ENCODE measurements around the gene GAK. TPM values are rescaled to one million over a fixed set of nuclear protein-coding genes. Genes with fewer than 3 reads are reported as not detected.

GAK gene
- total and polyA plus RNA-seq, 9 donors: 26.4 to 44.0 (median 33.2) TPM

DNA sequence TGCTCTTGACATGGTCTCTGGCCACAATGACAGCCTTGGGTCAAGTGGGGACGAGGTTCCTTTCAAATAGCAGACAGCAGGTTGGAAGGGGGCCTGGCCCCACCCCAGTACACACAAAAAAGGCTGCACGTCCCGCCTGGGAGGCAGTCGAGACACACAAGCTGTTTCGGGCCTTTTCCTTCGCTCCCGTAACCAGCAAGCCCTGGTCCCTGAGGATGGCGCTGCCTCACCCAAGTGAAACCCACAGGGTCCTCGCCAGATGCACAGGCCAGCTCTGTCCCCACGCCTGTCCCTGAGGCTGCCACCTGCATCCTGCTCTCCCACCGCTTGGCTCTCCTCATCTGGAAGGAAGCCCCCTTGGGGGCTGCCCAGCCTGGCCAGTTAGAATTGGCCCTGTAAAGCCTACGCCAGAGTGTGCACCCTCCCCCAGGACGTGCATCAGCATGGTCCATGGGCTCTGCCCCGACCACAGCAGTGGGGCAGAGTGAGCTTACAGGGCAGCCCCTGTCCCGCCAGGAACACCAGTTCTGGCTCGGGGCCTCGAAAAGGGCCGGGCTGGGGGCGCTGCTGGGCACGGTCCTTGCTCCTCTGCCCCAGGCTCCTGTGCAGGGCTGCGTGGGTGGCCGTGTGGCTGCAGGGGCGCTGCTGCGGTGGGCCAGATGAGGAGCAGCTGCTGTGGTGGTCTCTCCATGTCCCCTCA is 108.2 kb downstream of the GAK start:
- Histone ChIP-seq H3K36me3 (ENCODE audit: control insufficient read depth, insufficient read depth, low read length) (no peaks in the 10 kb centered on the region), H3K9me3 (replicated peaks; ENCODE audit: control insufficient read depth, low read depth, low read length) (no peaks in the 10 kb centered on the region), H3K27ac (ENCODE audit: low read length) (no peak overlapping the region), H3K4me3 (ENCODE audit: low read length) (no peak overlapping the region), H3K4me1 (ENCODE audit: control insufficient read depth, insufficient read depth, low read length) (no peaks in the 10 kb centered on the region), H3K27me3 (ENCODE audit: control insufficient read depth, insufficient read depth, low read length) (peaks cover 78% of the 10 kb centered on the region)
- 37% methylated on average over 22 of the region's 24 CpGs for WGBS (ENCODE audit: insufficient coverage)
- no peak for DNase-seq

DNA sequence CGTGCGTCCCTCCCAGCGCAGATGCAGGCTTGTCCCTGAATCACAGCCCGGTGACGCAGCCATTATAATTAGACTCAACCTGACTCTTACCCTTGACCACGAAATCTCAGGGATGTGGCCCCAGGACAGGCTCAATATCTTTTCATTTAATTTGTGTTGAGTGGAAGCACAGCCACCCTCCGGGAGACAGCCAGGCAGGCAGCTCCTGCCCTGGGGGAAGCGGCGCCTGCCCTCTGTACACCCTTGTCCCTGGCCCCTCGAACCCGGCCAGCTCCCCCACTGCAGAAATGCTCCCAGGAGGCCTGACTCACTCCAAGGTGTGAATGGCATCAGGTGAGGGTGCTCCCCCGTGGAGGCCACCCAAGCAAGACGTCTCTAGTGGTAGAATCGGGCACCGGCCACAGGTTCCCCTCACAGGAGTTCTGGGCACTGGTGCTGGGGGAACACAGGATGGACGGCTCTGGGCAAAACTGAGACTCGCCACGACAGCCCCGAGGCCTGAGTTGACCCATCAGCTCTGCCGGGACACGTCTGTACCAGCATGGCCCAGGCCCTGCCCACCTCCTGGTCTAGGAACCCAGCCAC is 108.8 kb downstream of the GAK start:
- 75% methylated on average over 14 of the region's 21 CpGs for WGBS (ENCODE audit: insufficient coverage)
- no peak for DNase-seq

DNA sequence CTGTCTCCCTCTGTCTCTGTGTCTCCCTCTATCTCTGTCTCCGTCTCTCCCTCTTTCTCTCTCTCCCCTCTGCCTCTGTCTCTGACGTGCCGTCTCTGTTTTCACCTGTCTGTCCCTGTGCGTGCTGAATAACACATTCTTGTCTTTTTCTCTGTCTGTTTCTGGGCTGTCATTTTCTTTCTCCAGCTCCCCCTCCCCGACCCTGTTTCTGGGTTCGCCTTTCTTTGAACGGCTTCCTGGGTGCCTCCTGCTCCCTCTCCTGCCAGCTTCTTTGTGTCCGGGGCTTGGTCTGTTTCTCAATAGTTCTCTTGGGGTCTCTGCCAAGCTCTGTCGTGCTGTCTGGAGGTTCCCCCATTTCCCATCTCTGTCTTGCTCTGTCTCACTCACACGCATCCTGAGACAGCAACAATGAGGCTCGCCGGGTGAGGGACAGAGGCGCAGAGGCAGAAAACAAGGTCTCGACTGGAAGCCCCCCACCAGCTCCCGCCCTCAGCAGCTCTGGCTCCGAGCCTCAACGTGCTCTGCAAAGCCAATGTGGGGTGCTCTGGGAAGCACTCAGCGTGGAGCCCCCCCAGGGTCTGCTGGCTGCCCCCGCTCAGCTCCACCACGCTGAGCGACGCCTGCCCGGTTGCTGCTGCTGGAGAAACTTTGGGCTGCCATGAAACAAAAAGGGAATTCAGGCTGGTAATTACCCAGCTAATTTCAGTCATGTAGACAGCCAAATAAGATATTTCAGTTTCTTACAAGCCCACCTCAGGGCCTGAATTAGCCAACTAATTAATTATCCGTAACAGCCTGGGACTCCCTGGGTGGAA is 109.5 kb downstream of the GAK start:
- H3K36me3 ChIP-seq (ENCODE audit: control insufficient read depth, insufficient read depth, low read length): no peaks in the 10 kb centered on the region
- DNase-seq: no peak
- no peaks in the 10 kb centered on the region for H3K4me1 ChIP-seq (ENCODE audit: control insufficient read depth, insufficient read depth, low read length)
- H3K27ac ChIP-seq (ENCODE audit: low read length): no peak overlapping the region
- WGBS (ENCODE audit: insufficient coverage): 40% methylated on average over 24 of the region's 24 CpGs
- H3K9me3 ChIP-seq (replicated peaks; ENCODE audit: control insufficient read depth, low read depth, low read length): no peaks in the 10 kb centered on the region
- H3K27me3 ChIP-seq (ENCODE audit: control insufficient read depth, insufficient read depth, low read length): peaks cover 78% of the 10 kb centered on the region
- no peak overlapping the region for H3K4me3 ChIP-seq (ENCODE audit: low read length)

More for the DNA sequence above, 108.8 kb downstream of the GAK start:
- no peak overlapping the region for H3K4me3 ChIP-seq (ENCODE audit: low read length)
- H3K4me1 ChIP-seq (ENCODE audit: control insufficient read depth, insufficient read depth, low read length): no peaks in the 10 kb centered on the region
- no peaks in the 10 kb centered on the region for H3K36me3 ChIP-seq (ENCODE audit: control insufficient read depth, insufficient read depth, low read length)
- peaks cover 77% of the 10 kb centered on the region for H3K27me3 ChIP-seq (ENCODE audit: control insufficient read depth, insufficient read depth, low read length)
- no peak overlapping the region for H3K27ac ChIP-seq (ENCODE audit: low read length)
- no peaks in the 10 kb centered on the region for H3K9me3 ChIP-seq (replicated peaks; ENCODE audit: control insufficient read depth, low read depth, low read length)

DNA sequence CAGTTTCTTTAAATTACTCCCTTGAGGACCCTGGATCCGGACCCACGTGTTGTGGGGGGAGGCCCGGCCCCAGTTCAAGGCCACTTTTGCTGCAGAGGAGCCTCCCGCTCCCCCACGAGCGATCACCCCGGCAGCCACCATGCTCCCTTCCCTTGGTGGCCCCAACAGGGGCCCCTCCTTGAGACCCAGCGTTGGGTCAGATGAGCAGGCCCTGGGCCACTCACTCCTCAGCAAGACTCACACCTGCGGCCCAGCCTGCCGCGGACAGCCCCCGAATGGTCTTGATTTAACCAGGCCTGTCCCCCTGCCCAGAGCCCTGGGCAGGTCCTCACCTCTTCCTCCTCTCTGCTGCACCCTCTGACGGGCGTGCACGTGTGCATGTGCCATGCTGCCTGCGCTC is 110.5 kb downstream of the GAK start:
- 65% methylated on average over 13 of the region's 16 CpGs for WGBS (ENCODE audit: insufficient coverage)

GRCh38 chr4:821181-821591 is 110.9 kb downstream of the GAK start:
- 79% methylated on average over 22 of the region's 22 CpGs for WGBS (ENCODE audit: insufficient coverage)
- H3K4me1 ChIP-seq (ENCODE audit: control insufficient read depth, insufficient read depth, low read length): no peaks in the 10 kb centered on the region
- H3K27ac ChIP-seq (ENCODE audit: low read length): no peak overlapping the region
- H3K9me3 ChIP-seq (replicated peaks; ENCODE audit: control insufficient read depth, low read depth, low read length): no peaks in the 10 kb centered on the region
- H3K4me3 ChIP-seq (ENCODE audit: low read length): no peak overlapping the region
- H3K36me3 ChIP-seq (ENCODE audit: control insufficient read depth, insufficient read depth, low read length): no peaks in the 10 kb centered on the region
- peaks cover 68% of the 10 kb centered on the region for H3K27me3 ChIP-seq (ENCODE audit: control insufficient read depth, insufficient read depth, low read length)
- DNase-seq: no peak

More for the DNA sequence above, 110.5 kb downstream of the GAK start:
- no peak overlapping the region for H3K4me3 ChIP-seq (ENCODE audit: low read length)
- H3K27ac ChIP-seq (ENCODE audit: low read length): no peak overlapping the region
- H3K27me3 ChIP-seq (ENCODE audit: control insufficient read depth, insufficient read depth, low read length): peaks cover 70% of the 10 kb centered on the region
- no peaks in the 10 kb centered on the region for H3K4me1 ChIP-seq (ENCODE audit: control insufficient read depth, insufficient read depth, low read length)
- H3K9me3 ChIP-seq (replicated peaks; ENCODE audit: control insufficient read depth, low read depth, low read length): no peaks in the 10 kb centered on the region
- no peak for DNase-seq
- no peaks in the 10 kb centered on the region for H3K36me3 ChIP-seq (ENCODE audit: control insufficient read depth, insufficient read depth, low read length)

DNA sequence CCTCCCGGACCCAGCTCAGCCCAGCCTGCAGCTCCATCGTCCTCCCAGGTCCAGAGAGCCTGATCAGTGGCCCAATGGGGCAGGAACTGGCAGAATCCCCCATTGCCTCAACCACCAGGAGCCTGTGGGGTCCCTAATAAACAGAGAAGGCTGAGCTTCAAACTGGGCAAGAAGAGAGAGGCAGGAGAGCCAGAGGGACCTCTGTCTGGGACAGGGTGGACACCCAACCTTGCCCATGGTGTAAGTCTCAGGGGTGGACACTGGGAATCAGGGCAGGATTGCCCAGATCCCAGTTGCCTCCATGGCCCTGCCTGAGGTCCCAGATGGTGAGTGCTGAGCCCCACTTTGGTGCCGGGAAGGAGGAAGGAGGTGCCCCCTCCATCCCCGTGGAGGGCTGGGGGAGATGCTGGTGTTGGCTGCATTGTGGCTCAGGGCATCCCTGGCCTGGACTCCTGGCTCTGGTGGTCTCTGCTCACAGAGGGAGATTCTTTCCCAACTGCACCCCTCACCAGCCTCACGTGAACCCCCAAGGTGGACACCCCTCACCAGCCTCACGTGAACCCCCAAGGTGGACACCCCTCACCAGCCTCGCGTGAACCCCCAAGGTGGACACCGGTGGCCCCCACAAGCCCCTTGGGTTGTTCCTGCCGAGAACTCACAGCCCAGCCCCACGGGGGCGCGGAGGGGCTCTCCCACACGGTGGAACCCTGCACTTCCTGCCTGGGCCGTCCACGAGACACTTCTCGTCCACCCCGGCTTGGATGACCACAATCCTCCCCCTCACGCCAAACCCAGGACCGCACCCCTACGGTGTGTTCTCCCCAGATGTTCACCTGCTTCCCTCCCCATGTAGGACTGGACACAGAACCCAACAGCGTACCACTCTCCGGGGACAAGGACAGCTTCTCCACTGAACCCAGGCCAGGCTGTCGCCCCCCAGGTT is 111.6 kb downstream of the GAK start:
- H3K9me3 ChIP-seq (replicated peaks; ENCODE audit: control insufficient read depth, low read depth, low read length): no peaks in the 10 kb centered on the region
- no peaks in the 10 kb centered on the region for H3K4me1 ChIP-seq (ENCODE audit: control insufficient read depth, insufficient read depth, low read length)
- peaks cover 70% of the 10 kb centered on the region for H3K27me3 ChIP-seq (ENCODE audit: control insufficient read depth, insufficient read depth, low read length)
- H3K27ac ChIP-seq (ENCODE audit: low read length): no peak overlapping the region
- no peaks in the 10 kb centered on the region for H3K36me3 ChIP-seq (ENCODE audit: control insufficient read depth, insufficient read depth, low read length)
- no peak overlapping the region for H3K4me3 ChIP-seq (ENCODE audit: low read length)
- no peak for DNase-seq
- 77% methylated on average over 22 of the region's 24 CpGs for WGBS (ENCODE audit: insufficient coverage)

GRCh38 chr4:819401-820229 is 112.5 kb downstream of the GAK start:
- no peak overlapping the region for H3K4me3 ChIP-seq (ENCODE audit: low read length)
- WGBS (ENCODE audit: insufficient coverage): 77% methylated on average over 16 of the region's 20 CpGs
- no peaks in the 10 kb centered on the region for H3K9me3 ChIP-seq (replicated peaks; ENCODE audit: control insufficient read depth, low read depth, low read length)
- H3K4me1 ChIP-seq (ENCODE audit: control insufficient read depth, insufficient read depth, low read length): no peaks in the 10 kb centered on the region
- no peak for DNase-seq
- H3K27ac ChIP-seq (ENCODE audit: low read length): no peak overlapping the region
- peaks cover 70% of the 10 kb centered on the region for H3K27me3 ChIP-seq (ENCODE audit: control insufficient read depth, insufficient read depth, low read length)
- H3K36me3 ChIP-seq (ENCODE audit: control insufficient read depth, insufficient read depth, low read length): no peaks in the 10 kb centered on the region

DNA sequence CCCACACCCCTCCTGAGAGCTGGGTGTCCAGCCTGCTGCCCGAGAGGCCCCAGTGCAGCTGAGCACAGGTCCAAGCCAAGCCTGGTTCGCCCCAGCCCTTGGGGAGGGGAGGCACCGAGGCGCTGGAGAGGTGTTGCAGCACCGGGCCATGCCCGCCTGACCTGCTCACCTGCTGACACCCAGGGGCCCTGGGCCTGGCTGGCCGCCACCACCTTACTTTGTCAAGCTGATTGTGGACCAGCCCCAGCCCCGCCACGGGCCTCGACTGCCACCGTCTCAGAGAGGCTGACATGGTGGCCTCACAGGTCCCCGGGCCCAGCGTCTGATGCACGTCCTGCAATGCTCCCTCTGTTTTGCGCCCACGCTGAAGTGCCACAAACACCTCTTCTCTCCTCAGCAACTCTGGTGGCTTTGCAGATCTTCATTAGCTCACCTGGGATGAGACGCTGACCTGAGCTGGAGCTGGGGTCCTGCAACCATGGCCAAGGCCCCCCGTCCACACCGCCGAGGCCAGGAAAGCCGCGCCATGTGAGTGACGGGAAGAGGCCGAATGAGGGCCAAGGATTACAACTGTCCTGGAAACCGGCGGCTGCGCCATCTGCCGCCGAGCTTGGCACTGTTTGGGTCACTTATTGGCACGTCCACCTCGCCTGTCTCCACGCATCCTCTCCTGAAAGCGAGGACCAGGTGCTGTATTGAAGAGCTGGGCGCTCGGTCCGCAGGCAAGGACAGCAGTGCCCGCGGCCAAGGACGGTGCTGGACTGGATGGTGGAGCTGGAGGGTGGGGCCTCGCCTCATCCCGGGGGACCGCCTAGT is 113.8 kb downstream of the GAK start:
- Histone ChIP-seq H3K4me1 (ENCODE audit: control insufficient read depth, insufficient read depth, low read length) (no peaks in the 10 kb centered on the region), H3K27me3 (ENCODE audit: control insufficient read depth, insufficient read depth, low read length) (peaks cover 69% of the 10 kb centered on the region), H3K9me3 (replicated peaks; ENCODE audit: control insufficient read depth, low read depth, low read length) (no peaks in the 10 kb centered on the region), H3K27ac (ENCODE audit: low read length) (no peak overlapping the region), H3K4me3 (ENCODE audit: low read length) (no peak overlapping the region), H3K36me3 (ENCODE audit: control insufficient read depth, insufficient read depth, low read length) (no peaks in the 10 kb centered on the region)
- 82% methylated on average over 42 of the region's 42 CpGs for WGBS (ENCODE audit: insufficient coverage)
- DNase-seq: no peak

Data from muscle of leg (tissue), 11 donors.